Panc1 (cell line): ENCODE data around the gene SUPT6H. TPM values are rescaled to one million over a fixed set of nuclear protein-coding genes. Genes with fewer than 3 reads are reported as not detected.

Source experiments
- ATAC-seq: fragments of 200-7000 bp; cut with Tn5 transposase; 2 replicates; pipeline ENCODE4 v1.9.1; 2020; ENCODE audit warnings: mild to moderate bottlenecking, moderate library complexity
- BruUV-seq: library from RNA; stranded (reverse); fragments of 400-500 nt; replicated peaks from 2 replicates; lab custom pipeline; 2021; lab: Mats Ljungman, UMichigan
- CTCF ChIA-PET: fragments of 300-600 bp; sonication (Branson Sonifier 250); formaldehyde crosslinking; loops from one replicate; lab custom pipeline; 2022; ENCODE audit warnings: antibody characterized with exemption; lab: Charles Lee
- POLR2A ChIA-PET: fragments of 300-600 bp; sonication (Branson Sonifier 250); formaldehyde crosslinking; loops from one replicate; lab custom pipeline; 2022; ENCODE audit warnings: antibody characterized with exemption; lab: Charles Lee
- DNase-seq: peaks from one replicate; pipeline ENCODE4 v3.0.0-alpha.2; 2010; ENCODE audit warnings: low read depth, low spot score
- H3K27ac ChIP-seq: 2 replicates; pipeline ENCODE4 v1.5.1; 2011; ENCODE audit warnings: mild to moderate bottlenecking, low read length, inconsistent platforms
- H3K27me3 ChIP-seq: fragments of 200-500 bp; sonication (Bioruptor generic); 2 replicates; pipeline ENCODE4 v1.6.0; 2014; ENCODE audit warnings: low read length, inconsistent platforms; ENCODE audit not compliant: control insufficient read depth, insufficient read depth
- H3K36me3 ChIP-seq: fragments of 200-500 bp; sonication (Bioruptor generic); 2 replicates; pipeline ENCODE4 v1.5.1; 2014; ENCODE audit warnings: inconsistent platforms, mild to moderate bottlenecking, low read length, moderate library complexity; ENCODE audit not compliant: control insufficient read depth, insufficient read depth
- H3K4me1 ChIP-seq: 2 replicates; pipeline ENCODE4 v1.5.1; 2011; ENCODE audit warnings: inconsistent platforms, mild to moderate bottlenecking, low read length, moderate library complexity; ENCODE audit not compliant: control insufficient read depth, insufficient read depth
- H3K4me3 ChIP-seq, 2 experiments: 2 replicates each; pipeline ENCODE4 v1.5.1; 2011 to 2012; ENCODE audit warnings: low read depth in 2 of 2, low read length in 2 of 2, mild to moderate bottlenecking in 2 of 2, inconsistent platforms in 1 of 2, moderate library complexity in 1 of 2
- H3K9me3 ChIP-seq: fragments of 200-500 bp; sonication (Bioruptor generic); 2 replicates; pipeline ENCODE4 v1.5.1; 2014; ENCODE audit warnings: low read depth, mild to moderate bottlenecking, inconsistent platforms, low read length, moderate library complexity; ENCODE audit not compliant: control insufficient read depth, insufficient read depth
- CTCF ChIP-seq: fragments of 450-650 bp; IDR thresholded peaks from 2 replicates; pipeline ENCODE4 v1.5.1; 2017; ENCODE audit warnings: mild to moderate bottlenecking
- POLR2AphosphoS5 ChIP-seq: IDR thresholded peaks from 2 replicates; pipeline ENCODE4 v1.6.1; 2012; ENCODE audit warnings: mild to moderate bottlenecking, low read depth, low read length, moderate library complexity
- REST ChIP-seq, 2 experiments: IDR thresholded peaks; 2 replicates each; pipeline ENCODE4 v1.6.1; 2011 to 2012; ENCODE audit warnings: low read depth in 2 of 2, control low read depth in 1 of 2, low read length in 1 of 2, mild to moderate bottlenecking in 1 of 2, moderate library complexity in 1 of 2; ENCODE audit not compliant: insufficient read depth in 1 of 2
- SIN3A ChIP-seq: IDR thresholded peaks from 2 replicates; pipeline ENCODE4 v1.6.1; 2012; ENCODE audit warnings: low read depth, mild to moderate bottlenecking, low read length, moderate library complexity, borderline replicate concordance; ENCODE audit not compliant: insufficient read depth
- TCF7L2 ChIP-seq: IDR thresholded peaks from 2 replicates; pipeline ENCODE4 v1.6.1; 2011; ENCODE audit warnings: mild to moderate bottlenecking, low read depth, low read length, inconsistent platforms
- in situ Hi-C: cut with HindIII; loops from 2 replicates; pipeline ENCODE4 v1.10.0; 2016; ENCODE audit warnings: low sequenced_read_pairs, low pct_unique_long_range_greater_than_20kb
- intact Hi-C: fragments of 100-400 bp; cut with micrococcal nuclease; formaldehyde crosslinking; loops from one replicate; pipeline ENCODE4 v1.10.0; 2022; ENCODE audit not compliant: unreplicated experiment
- total RNA-seq: library from RNA; stranded (reverse); gene quantifications from one replicate; pipeline ENCODE4 v1.2.1, GENCODE V29; 2021; ENCODE audit not compliant: unreplicated experiment

Gene SUPT6H
- total RNA-seq, 1 experiment from 2014 or later = 108 TPM

GRCh38 chr17:28702026-28702751, 40.2 kb downstream of the SUPT6H start:
- TF ChIP-seq SIN3A (no peak), REST (IDR thresholded peaks at IDR 0.05; ENCODE audit: insufficient read depth in 1 of 2, low read depth in 2 of 2, low read length in 1 of 2) (no peak), TCF7L2 (no peak), CTCF (no peak), POLR2AphosphoS5 (no peak)
- Histone ChIP-seq H3K36me3 (peaks cover 8% of the 10 kb centered on the region), H3K4me1 (no peaks in the 10 kb centered on the region), H3K4me3 (no peak overlapping the region), H3K27ac (no peak overlapping the region; the same call in 1 of the 2 replicates), H3K9me3 (no peaks in the 10 kb centered on the region), H3K27me3 (no peaks in the 10 kb centered on the region)
- intact Hi-C loops (no loop called here), in situ Hi-C loops (no loop called here)
- ChIA-PET POLR2A (no interaction called here), CTCF (interaction anchor here (0.5 kb wide), 1 partner anchor 142 kb away, joined by 9 read pairs; no protein-coding TSS in a partner anchor)
- ATAC-seq (no peak), DNase-seq (no peak)
- BruUV-seq = no TSS peak

DNA sequence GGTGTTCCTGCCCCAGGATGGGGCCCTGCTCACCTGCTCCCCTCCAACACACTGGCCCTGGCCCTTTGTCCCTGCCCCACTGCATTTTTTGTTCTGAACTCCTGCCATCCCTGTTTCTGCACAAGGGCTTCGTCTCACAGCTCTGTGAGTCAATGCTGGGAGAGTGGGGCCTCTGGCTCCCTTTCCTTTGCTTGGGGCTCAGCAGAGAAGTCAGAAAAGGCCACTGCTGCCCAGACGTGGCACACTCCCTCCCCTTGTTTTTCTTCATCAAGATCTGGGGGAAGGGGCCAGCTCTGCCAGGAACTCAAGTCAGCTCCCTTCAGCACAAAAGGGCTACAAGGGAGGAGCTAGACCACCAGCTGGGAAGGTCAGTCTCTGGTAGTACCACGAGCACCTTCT, 40.7 kb downstream of the SUPT6H start:
- ChIA-PET CTCF (interaction anchor here (0.6 kb wide), 1 partner anchor 56 kb away, joined by 3 read pairs; no protein-coding TSS in a partner anchor), POLR2A (no interaction called here)
- TF ChIP-seq POLR2AphosphoS5 = no peak
- no peak for TF ChIP-seq TCF7L2
- no peak for TF ChIP-seq SIN3A
- no peak for TF ChIP-seq REST (IDR thresholded peaks at IDR 0.05; ENCODE audit: insufficient read depth in 1 of 2, low read depth in 2 of 2, low read length in 1 of 2)
- no peak for TF ChIP-seq CTCF
- in situ Hi-C loops (no loop called here), intact Hi-C loops (no loop called here)
- ATAC-seq = no peak
- no peak for DNase-seq
- Histone ChIP-seq H3K27ac (no peak overlapping the region), H3K4me1 (no peaks in the 10 kb centered on the region), H3K36me3 (peaks cover 5% of the 10 kb centered on the region; the same call in 1 of the 2 replicates), H3K27me3 (no peaks in the 10 kb centered on the region), H3K4me3 (no peak overlapping the region), H3K9me3 (no peaks in the 10 kb centered on the region)
- no TSS peak for BruUV-seq
